AG10803 (cell line): Measurements from ENCODE around the gene CPT1B.

Experiments used
- DNase-seq: peaks from one replicate; pipeline ENCODE4 v3.0.0; 2010; ENCODE audit warnings: low read depth
- H3K4me3 ChIP-seq: 2 replicates; pipeline ENCODE4 v1.5.1; 2011; ENCODE audit warnings: mild to moderate bottlenecking, low read length, control low read depth
- TF ChIP-seq, protein P1 (sequence below): conservative IDR thresholded peaks from 2 replicates; pipeline ENCODE4 v1.5.1; 2011; ENCODE audit warnings: mild to moderate bottlenecking, low read length, control low read depth, inconsistent platforms

CPT1B gene

DNA sequence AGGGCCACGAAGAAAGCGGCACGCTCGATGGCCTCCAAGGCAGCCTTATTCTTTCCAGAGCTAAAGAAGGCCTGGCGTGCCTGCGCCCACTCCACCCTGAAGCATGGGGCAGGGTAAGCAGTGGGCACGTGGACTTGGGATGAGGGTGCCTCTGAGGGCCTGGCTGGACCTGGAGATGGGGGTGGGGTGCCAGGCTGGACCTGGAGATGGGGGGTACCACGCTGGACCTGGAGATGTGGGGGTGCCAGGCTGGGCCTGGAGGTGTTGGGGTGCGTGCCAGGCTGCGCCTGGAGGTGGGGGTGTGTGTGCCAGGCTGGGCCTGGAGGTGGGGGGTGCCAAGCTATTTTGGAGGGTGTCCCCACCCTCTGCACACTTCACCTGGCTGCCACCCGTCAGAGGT is 5.3 kb downstream of the CPT1B start:
- TF ChIP-seq, protein P1, sequence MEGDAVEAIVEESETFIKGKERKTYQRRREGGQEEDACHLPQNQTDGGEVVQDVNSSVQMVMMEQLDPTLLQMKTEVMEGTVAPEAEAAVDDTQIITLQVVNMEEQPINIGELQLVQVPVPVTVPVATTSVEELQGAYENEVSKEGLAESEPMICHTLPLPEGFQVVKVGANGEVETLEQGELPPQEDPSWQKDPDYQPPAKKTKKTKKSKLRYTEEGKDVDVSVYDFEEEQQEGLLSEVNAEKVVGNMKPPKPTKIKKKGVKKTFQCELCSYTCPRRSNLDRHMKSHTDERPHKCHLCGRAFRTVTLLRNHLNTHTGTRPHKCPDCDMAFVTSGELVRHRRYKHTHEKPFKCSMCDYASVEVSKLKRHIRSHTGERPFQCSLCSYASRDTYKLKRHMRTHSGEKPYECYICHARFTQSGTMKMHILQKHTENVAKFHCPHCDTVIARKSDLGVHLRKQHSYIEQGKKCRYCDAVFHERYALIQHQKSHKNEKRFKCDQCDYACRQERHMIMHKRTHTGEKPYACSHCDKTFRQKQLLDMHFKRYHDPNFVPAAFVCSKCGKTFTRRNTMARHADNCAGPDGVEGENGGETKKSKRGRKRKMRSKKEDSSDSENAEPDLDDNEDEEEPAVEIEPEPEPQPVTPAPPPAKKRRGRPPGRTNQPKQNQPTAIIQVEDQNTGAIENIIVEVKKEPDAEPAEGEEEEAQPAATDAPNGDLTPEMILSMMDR, result no peak

DNA sequence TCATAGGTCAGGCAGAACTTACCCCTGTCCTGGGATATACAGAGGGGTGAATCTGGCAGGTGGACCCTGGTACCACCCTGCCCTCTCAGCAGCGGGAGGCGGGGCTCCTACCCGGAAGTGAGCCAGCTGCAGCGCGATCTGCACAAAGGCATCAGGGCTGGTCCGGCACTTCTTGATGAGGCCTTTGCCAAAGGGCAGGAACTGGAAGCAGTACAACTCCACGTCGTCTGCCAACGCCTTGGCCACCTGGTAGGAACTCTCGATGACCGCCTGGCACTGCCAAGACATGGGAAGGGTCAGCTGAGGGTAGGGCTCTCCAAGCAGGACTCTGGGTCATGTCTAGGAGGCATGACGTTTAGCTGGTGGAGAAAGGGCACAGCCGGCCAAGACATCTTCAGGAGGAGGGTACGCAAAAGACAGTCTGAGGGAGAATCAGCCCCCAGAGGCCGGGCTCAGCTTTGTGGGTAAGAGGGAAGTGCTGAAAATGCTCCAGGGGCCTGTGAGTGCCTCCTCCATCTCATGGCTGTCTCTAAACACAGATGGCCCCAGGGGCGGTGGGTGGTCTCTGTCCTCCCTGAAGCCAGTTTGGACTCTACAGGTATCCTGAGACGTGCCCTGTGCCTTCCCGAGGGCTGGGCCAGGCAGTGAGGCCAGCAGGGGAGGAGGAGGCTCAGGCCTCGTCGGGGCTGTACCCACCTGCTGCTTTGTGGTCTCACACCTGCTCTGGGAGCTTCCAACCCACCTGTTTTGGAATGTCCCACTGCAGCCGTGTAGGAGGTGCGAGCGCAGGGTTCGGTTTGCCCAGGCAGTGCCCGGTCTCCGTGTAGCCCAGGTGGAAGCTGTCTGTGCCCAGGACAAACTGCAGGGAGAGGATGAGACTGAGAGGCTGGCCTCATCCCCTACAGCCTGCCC is 6.7 kb downstream of the CPT1B start:
- H3K4me3 ChIP-seq, result no peak overlapping the region
- no peak for DNase-seq
- TF ChIP-seq, protein P1, result no peak

More for the DNA sequence above, 5.3 kb downstream of the CPT1B start:
- no peak overlapping the region for H3K4me3 ChIP-seq
- DNase-seq, result no peak

DNA sequence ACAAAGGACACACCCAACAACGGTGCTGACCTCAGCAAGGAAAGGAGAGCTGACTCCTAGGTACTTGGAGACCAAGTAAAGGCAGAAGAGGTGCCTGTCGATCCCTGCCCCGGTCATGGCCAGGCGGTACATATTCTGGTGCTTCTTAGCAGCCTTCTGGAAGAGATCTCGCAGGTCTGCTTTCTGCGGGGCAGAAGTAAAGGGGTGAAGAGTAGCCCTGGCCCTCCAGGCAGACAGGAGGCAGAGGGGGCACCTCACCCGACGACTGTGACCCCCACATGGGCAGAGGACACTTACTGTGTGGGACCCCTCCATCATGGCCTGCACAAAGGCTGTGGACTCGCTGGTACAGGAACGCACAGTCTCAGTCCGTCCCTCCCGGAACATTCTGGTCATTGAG is 7.4 kb downstream of the CPT1B start:
- no peak overlapping the region for H3K4me3 ChIP-seq
- TF ChIP-seq, protein P1, result no peak

DNA sequence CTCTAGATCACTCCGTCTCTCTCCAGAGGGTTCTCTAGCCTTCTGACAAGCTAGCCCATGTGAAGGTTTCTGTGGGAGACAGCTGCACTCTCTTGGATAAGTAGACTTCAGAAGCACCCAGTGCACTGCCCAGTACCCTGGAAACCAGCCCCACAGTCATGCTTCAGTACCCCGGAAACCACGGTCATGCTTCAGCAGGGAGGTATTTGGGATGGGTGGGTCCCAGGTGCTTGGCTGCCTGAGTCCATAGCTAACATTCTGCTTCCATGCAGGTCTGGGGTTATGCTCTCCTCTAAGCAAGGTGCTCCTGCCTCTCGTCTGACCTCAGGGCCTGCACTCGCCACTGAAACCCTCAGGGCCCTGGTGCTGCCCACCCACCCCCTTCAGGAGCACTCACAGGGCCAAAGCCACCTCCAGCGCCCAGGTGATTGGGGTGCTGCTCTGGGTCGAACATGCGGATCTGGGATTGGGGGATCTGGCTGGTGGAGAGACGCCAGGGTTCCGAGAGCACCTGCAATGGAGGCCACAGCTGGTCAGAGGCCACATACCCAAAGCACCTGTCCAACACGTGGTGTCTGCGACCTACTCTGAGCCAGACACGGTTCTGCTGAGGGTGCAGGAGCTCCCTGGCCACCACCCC is 8.2 kb downstream of the CPT1B start:
- DNase-seq, result no peak
- TF ChIP-seq, protein P1, result no peak
- no peak overlapping the region for H3K4me3 ChIP-seq

More for the DNA sequence above, 7.4 kb downstream of the CPT1B start:
- DNase-seq, result no peak

DNA sequence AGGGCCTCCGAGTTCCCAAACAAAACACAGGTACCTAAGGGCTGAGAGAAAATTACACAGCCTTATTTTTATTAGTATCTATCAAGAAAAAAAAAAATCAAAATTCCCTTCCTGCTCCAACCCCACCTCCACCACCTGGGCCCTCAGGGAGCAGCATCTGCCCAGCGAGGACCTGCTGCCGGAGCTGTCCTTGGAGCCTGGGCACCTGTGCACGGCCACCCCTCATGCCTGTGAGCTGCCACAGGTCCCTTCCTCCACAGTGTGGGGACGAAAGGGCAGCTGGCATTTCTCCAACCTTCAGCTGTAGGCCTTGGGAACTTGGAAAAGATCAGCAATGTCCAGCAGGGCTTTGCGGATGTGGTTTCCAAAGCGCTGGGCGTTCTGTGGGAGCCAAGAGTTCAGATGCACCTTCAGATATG is 9.2 kb downstream of the CPT1B start:
- TF ChIP-seq, protein P1, result no peak
- H3K4me3 ChIP-seq, result no peak overlapping the region
- no peak for DNase-seq

DNA sequence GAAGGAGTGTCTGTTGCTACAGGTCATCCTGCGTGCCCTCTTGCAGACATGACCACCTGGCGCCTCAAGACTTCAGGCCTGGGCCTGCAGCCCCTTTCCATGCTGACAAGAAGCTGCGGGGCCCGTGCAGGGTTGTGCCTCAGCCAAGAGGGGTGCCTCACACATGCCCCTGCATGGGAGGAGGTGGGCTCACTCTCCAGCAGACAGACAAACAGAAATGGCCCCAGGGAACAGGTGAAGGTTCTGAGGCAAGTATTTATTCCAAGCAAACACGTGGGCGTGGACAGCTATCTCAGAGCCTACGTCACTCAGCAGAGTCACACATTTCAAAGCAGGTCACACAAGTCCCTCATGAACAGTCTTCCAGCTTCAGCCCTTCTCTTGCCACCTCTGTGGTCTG is 9.6 kb downstream of the CPT1B start:
- TF ChIP-seq, protein P1, result no peak
- H3K4me3 ChIP-seq, result no peak overlapping the region
- no peak for DNase-seq
